ENCODE results near the gene SHKBP1. TPM values are rescaled to one million over a fixed set of nuclear protein-coding genes. Genes with fewer than 3 reads are reported as not detected.
A peak's percentile ranks its signal among the peaks of the same experiment; 100 is the strongest.

SHKBP1 gene
- total and polyA plus RNA-seq, 9 of the 15 experiments (the other 6 are each of a cell fraction or from before 2014, with no cell fraction given), result 1.2 to 58.1 (median 22.3) TPM

DNA sequence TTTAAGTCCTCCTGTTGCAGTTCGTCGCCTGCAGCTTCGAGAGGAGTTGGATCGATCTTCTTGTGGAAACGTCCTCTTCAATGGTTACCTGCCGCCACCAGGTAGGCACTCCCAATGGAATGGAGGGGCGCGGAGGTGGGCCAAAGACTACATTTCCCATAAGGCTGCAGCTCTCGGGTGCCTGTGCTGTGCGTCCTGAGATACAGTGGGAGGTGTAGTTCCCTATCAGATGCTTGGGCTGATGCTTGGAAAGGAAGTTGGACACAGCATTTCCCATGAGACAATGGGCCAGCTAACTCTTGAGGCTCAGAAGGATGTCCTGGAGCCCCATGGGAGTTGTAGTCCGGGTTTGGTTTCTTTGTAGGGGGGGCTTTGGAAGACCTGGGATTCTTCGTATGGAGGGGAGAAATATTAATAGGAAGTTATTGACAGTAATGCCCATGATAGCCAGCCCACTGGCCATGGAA is 1.8 kb downstream of the SHKBP1 start (continued):
- no peak for TF ChIP-seq KLF1 (tag; IDR thresholded peaks at IDR 0.05)
- TF ChIP-seq, protein P1, sequence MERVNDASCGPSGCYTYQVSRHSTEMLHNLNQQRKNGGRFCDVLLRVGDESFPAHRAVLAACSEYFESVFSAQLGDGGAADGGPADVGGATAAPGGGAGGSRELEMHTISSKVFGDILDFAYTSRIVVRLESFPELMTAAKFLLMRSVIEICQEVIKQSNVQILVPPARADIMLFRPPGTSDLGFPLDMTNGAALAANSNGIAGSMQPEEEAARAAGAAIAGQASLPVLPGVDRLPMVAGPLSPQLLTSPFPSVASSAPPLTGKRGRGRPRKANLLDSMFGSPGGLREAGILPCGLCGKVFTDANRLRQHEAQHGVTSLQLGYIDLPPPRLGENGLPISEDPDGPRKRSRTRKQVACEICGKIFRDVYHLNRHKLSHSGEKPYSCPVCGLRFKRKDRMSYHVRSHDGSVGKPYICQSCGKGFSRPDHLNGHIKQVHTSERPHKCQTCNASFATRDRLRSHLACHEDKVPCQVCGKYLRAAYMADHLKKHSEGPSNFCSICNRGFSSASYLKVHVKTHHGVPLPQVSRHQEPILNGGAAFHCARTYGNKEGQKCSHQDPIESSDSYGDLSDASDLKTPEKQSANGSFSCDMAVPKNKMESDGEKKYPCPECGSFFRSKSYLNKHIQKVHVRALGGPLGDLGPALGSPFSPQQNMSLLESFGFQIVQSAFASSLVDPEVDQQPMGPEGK (CRISPR knock-in tag; IDR thresholded peaks at IDR 0.05; ENCODE audit: borderline replicate concordance), result no peak
- TF ChIP-seq, protein P2, sequence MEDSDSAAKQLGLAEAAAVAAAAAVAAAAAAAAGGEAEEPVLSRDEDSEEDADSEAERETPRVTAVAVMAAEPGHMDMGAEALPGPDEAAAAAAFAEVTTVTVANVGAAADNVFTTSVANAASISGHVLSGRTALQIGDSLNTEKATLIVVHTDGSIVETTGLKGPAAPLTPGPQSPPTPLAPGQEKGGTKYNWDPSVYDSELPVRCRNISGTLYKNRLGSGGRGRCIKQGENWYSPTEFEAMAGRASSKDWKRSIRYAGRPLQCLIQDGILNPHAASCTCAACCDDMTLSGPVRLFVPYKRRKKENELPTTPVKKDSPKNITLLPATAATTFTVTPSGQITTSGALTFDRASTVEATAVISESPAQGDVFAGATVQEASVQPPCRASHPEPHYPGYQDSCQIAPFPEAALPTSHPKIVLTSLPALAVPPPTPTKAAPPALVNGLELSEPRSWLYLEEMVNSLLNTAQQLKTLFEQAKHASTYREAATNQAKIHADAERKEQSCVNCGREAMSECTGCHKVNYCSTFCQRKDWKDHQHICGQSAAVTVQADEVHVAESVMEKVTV (CRISPR knock-in tag; IDR thresholded peaks at IDR 0.05), result no peak
- TF ChIP-seq L3MBTL2 (IDR thresholded peaks at IDR 0.05), result peak; percentile 69
- TF ChIP-seq CHCHD3 (CRISPR knock-in tag; IDR thresholded peaks at IDR 0.05), result no peak
- no peak for TF ChIP-seq PTBP1 (IDR thresholded peaks at IDR 0.05; ENCODE audit: low read depth, low read length)
- TF ChIP-seq, protein P3, sequence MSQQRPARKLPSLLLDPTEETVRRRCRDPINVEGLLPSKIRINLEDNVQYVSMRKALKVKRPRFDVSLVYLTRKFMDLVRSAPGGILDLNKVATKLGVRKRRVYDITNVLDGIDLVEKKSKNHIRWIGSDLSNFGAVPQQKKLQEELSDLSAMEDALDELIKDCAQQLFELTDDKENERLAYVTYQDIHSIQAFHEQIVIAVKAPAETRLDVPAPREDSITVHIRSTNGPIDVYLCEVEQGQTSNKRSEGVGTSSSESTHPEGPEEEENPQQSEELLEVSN (IDR thresholded peaks at IDR 0.05; ENCODE audit: borderline replicate concordance in 1 of 2, extremely low read depth in 1 of 2, insufficient read depth in 1 of 2, insufficient read length in 1 of 2, low read depth in 1 of 2, low read length in 1 of 2, poor library complexity in 1 of 2, severe bottlenecking in 1 of 2), result no peak
- no peak for TF ChIP-seq NFXL1 (CRISPR knock-in tag; IDR thresholded peaks at IDR 0.05)
- TF ChIP-seq ZNF77 (CRISPR knock-in tag; IDR thresholded peaks at IDR 0.05), result no peak
- TF ChIP-seq ZFX (CRISPR knock-in tag; IDR thresholded peaks at IDR 0.05), result no peak
- TF ChIP-seq, protein P4, sequence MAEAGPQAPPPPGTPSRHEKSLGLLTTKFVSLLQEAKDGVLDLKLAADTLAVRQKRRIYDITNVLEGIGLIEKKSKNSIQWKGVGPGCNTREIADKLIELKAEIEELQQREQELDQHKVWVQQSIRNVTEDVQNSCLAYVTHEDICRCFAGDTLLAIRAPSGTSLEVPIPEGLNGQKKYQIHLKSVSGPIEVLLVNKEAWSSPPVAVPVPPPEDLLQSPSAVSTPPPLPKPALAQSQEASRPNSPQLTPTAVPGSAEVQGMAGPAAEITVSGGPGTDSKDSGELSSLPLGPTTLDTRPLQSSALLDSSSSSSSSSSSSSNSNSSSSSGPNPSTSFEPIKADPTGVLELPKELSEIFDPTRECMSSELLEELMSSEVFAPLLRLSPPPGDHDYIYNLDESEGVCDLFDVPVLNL (CRISPR knock-in tag; IDR thresholded peaks at IDR 0.05; ENCODE audit: low read depth), result no peak
- no peak for TF ChIP-seq ZC3H8 (IDR thresholded peaks at IDR 0.05)
- no peak for TF ChIP-seq COPS2 (conservative IDR thresholded peaks at IDR 0.05)
- no peak for TF ChIP-seq KAT8 (IDR thresholded peaks at IDR 0.05; ENCODE audit: low read depth)
- no peak for TF ChIP-seq NFATC3 (IDR thresholded peaks at IDR 0.05)
- TF ChIP-seq ZNF778 (CRISPR knock-in tag; IDR thresholded peaks at IDR 0.05), result no peak
- TF ChIP-seq POLR2B (IDR thresholded peaks at IDR 0.05; ENCODE audit: low read depth, partially characterized antibody), result no peak
- TF ChIP-seq, protein P5, sequence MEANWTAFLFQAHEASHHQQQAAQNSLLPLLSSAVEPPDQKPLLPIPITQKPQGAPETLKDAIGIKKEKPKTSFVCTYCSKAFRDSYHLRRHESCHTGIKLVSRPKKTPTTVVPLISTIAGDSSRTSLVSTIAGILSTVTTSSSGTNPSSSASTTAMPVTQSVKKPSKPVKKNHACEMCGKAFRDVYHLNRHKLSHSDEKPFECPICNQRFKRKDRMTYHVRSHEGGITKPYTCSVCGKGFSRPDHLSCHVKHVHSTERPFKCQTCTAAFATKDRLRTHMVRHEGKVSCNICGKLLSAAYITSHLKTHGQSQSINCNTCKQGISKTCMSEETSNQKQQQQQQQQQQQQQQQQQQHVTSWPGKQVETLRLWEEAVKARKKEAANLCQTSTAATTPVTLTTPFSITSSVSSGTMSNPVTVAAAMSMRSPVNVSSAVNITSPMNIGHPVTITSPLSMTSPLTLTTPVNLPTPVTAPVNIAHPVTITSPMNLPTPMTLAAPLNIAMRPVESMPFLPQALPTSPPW (CRISPR knock-in tag; IDR thresholded peaks at IDR 0.05), result peak; percentile 84
- TF ChIP-seq LEF1 (IDR thresholded peaks at IDR 0.05), result no peak
- no peak for TF ChIP-seq HMG20B (CRISPR knock-in tag; IDR thresholded peaks at IDR 0.05)
- no peak for TF ChIP-seq XRCC4 (IDR thresholded peaks at IDR 0.05; ENCODE audit: extremely low read depth, insufficient read depth, insufficient read length)

Measured in K562 (cell line).